Colonic mucosa (tissue), 4 donors: Measurements from ENCODE around the gene GSTM3. TPM values are rescaled to one million over a fixed set of nuclear protein-coding genes. Genes with fewer than 3 reads are reported as not detected.
"Not testable (repeated sequence)": the region's sequence is repeated elsewhere in the genome, so short reads cannot be mapped to it uniquely, and the experiment has no call there.

Experiments used
- DNase-seq: peaks from one replicate; pipeline ENCODE4 v3.0.0-alpha.2; 2020
- H3K27ac ChIP-seq: fragments of 200-600 bp; one replicate; pipeline ENCODE4 v1.8.0; 2021
- H3K27me3 ChIP-seq: fragments of 200-600 bp; one replicate; pipeline ENCODE4 v1.8.0; 2021
- H3K36me3 ChIP-seq: fragments of 200-600 bp; one replicate; pipeline ENCODE4 v1.8.0; 2021
- H3K4me1 ChIP-seq: fragments of 200-600 bp; one replicate; pipeline ENCODE4 v1.8.0; 2021; ENCODE audit warnings: mild to moderate bottlenecking
- H3K4me3 ChIP-seq: fragments of 200-600 bp; one replicate; pipeline ENCODE4 v1.8.0; 2021
- H3K9ac ChIP-seq, 2 donors: one replicate each; pipeline ENCODE4 v1.7.0; 2013; ENCODE audit warnings: control low read depth in 2 of 2, low read depth in 2 of 2, low read length in 2 of 2
- H3K9me3 ChIP-seq: fragments of 200-600 bp; one replicate; pipeline ENCODE4 v1.8.0; 2021
- intact Hi-C: fragments of 100-400 bp; cut with DNase I; formaldehyde crosslinking; loops from one replicate; pipeline ENCODE4 v1.14.1; 2022
- total RNA-seq, 2 donors: library from RNA; stranded (reverse); fragmentation: NEBNext Ultra II Directional in 1 of 2; extraction: Animal tissue kit (Norgen Biotek cat#: 25700) in 1 of 2; gene quantifications; one replicate each; pipeline ENCODE4 v1.2.1, GENCODE V29; 2021
- TF ChIP-seq, protein P1 (sequence below): fragments of 200-600 bp; IDR thresholded peaks from one replicate; pipeline ENCODE4 v1.8.0; 2022; ENCODE audit warnings: antibody characterized with exemption, mild to moderate bottlenecking
- donor health status: healthy.
- donor health status: DM: no; HTN: no; CAD: no.
- donor health status: DM: no; HTN: no; CAD: no.

Gene GSTM3
- total RNA-seq, 2 donors from 2014 or later = 4.9 to 24.6 TPM

DNA sequence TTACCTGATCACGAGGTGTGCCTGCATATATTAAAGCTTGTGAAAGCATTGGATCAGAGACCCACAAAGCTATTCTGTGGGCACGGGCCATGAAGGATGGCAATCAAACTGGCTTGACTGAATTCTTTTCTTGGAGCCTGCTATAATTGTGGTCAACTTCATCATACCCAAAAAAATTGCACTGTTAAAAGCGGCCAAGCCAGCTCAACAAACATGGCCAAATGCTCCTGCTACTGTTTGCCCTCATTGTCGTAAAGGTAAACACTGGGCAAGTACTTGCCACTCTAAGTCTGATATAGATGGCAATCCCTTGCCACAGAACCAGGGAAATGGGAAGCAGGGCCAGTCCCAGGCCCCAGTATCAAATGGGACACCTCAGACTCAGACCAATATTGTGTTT, 35.4 kb downstream of the GSTM3 start:
- Histone ChIP-seq H3K9ac (no peak overlapping the region), H3K27me3 (no peaks in the 10 kb centered on the region), H3K4me3 (no peak overlapping the region), H3K27ac (no peak overlapping the region), H3K9me3 (no peaks in the 10 kb centered on the region), H3K36me3 (no peaks in the 10 kb centered on the region), H3K4me1 (no peaks in the 10 kb centered on the region)
- no peak for DNase-seq
- intact Hi-C loops = no loop called here
- TF ChIP-seq, protein P1, sequence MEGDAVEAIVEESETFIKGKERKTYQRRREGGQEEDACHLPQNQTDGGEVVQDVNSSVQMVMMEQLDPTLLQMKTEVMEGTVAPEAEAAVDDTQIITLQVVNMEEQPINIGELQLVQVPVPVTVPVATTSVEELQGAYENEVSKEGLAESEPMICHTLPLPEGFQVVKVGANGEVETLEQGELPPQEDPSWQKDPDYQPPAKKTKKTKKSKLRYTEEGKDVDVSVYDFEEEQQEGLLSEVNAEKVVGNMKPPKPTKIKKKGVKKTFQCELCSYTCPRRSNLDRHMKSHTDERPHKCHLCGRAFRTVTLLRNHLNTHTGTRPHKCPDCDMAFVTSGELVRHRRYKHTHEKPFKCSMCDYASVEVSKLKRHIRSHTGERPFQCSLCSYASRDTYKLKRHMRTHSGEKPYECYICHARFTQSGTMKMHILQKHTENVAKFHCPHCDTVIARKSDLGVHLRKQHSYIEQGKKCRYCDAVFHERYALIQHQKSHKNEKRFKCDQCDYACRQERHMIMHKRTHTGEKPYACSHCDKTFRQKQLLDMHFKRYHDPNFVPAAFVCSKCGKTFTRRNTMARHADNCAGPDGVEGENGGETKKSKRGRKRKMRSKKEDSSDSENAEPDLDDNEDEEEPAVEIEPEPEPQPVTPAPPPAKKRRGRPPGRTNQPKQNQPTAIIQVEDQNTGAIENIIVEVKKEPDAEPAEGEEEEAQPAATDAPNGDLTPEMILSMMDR = no peak

DNA sequence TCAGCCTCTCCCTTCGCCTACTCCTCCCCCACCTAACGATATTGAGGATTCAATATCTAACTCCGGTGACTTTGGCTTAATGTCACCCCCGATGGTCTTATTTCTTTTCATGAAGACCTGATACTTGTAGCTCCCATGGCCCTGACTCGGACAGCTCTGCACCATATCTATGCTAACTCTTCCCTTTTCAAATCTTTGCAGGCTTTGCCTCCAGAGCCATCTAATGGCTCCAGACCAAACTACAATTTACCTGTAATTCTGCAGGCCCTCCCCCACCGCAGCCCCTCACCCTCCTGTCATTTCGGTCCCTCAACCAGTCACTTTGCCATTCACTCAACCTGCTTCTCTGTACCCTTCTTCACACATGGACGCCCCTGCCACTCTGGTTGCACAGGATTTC, 36.7 kb downstream of the GSTM3 start:
- no peak for DNase-seq
- TF ChIP-seq, protein P1 = no peak
- Histone ChIP-seq H3K36me3 (no peaks in the 10 kb centered on the region), H3K9ac (no peak overlapping the region), H3K4me1 (no peaks in the 10 kb centered on the region), H3K9me3 (no peaks in the 10 kb centered on the region), H3K4me3 (no peak overlapping the region), H3K27ac (no peak overlapping the region), H3K27me3 (no peaks in the 10 kb centered on the region)
- intact Hi-C loops = no loop called here

DNA sequence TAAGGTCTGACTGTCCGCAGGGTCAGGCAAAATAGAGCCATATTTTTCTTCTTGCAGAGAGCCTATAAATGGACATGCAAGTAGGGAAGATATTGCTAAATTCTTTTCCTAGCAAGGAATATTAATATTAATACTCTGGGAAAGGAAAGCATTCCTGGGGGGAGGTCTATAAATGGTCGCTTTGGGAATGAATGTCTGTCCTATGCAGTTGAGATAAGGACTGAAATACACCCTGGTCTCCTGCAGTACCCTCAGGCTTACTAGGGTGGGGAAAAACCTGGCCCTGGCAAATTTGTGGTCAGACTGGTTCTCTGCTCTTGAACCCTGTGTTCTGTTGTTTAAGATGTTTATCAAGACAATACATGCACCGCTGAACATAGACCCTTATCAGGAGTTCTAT, 37.9 kb downstream of the GSTM3 start:
- H3K9me3 ChIP-seq, H3K27ac ChIP-seq, H3K36me3 ChIP-seq, H3K4me1 ChIP-seq, H3K9ac ChIP-seq, DNase-seq, intact Hi-C loops, H3K4me3 ChIP-seq, H3K27me3 ChIP-seq: not testable (repeated sequence)

DNA sequence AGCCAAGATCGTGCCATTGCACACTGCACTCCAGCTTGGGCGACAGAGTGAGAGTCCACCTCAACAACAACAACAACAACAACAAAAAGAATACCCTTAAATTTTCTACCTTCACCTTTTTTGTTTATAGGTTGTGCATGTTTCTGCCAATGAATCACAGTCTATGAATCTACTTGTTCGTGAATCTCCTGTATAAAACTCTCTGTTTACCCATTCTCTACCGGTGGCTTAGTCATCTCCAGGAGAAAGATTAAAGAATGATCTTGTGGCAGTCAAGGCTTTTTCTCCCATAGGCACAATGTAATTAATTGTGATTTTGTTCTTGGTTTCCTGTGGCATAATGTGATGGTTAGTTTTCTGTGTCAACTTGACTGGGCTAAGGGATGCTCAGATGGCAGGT, 43.0 kb downstream of the GSTM3 start:
- H3K9ac ChIP-seq, H3K4me1 ChIP-seq, intact Hi-C loops, H3K4me3 ChIP-seq, H3K36me3 ChIP-seq, H3K9me3 ChIP-seq, DNase-seq, H3K27ac ChIP-seq, H3K27me3 ChIP-seq: not testable (repeated sequence)

DNA sequence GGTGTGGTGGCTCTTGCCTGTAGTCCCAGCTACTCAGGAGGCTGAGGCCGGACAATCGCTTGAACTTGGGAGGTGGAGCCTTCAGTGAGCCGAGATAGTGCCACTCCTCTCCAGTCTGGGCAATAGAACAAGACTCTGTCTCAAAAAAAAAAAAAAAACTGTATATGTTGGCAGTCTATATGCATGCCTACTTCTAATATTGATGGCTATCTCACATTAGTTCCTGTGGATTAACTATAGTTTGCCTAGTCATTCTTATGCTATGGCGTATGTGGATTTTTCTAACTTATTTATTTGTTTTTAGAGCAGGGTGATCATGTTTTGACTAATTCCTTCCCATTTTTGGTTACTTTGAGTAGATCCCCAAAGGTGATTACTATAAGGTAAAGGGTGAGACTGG, 43.8 kb downstream of the GSTM3 start:
- H3K27me3 ChIP-seq = no peaks in the 10 kb centered on the region
- H3K9me3 ChIP-seq = no peaks in the 10 kb centered on the region
- no peaks in the 10 kb centered on the region for H3K36me3 ChIP-seq
- intact Hi-C loops = no loop called here
- TF ChIP-seq, protein P1 = no peak
- DNase-seq = no peak
- no peak overlapping the region for H3K9ac ChIP-seq
- H3K4me1 ChIP-seq = no peaks in the 10 kb centered on the region
- no peak overlapping the region for H3K27ac ChIP-seq
- H3K4me3 ChIP-seq = no peak overlapping the region

DNA sequence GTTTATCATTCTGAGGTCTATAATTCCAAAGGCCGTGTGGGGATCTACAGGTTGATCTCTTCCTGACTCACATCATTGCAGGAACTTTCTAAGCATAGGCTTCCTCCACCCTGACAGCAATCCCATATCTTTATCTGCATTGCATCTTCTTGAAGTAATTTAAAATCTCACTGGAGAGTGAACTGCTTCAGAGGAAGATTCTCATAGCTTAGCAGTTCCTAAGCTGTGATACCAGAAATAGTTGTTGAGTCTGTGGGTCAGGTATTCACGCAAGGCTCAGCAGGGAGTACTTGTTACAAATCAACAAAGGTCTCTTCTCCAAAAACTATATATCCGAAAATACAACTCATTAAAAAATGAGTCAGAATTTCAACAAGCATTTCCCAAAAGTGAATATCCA, 45.7 kb downstream of the GSTM3 start:
- H3K9ac ChIP-seq, intact Hi-C loops, H3K4me3 ChIP-seq, H3K27ac ChIP-seq, H3K27me3 ChIP-seq, DNase-seq, H3K9me3 ChIP-seq, H3K4me1 ChIP-seq, H3K36me3 ChIP-seq: not testable (repeated sequence)

DNA sequence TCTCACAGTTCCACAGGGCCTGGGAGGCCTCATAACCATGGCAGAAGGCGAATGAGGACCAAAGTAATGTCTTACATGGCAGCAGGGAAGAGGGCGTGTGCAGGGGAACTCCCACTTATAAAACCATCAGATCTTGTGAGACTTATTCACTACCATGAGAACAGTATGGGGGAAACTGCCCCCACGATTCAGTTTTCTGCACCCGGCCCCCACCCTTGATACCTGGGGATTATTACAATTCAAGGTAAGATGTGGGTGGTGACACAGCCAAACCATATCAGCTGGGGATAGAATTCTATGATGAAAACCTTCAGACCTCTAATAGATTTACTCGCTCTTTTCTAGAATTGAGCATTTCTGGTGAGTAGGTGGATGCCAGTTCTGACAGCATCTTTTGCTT, 46.4 kb downstream of the GSTM3 start:
- intact Hi-C loops, H3K36me3 ChIP-seq, H3K4me1 ChIP-seq, DNase-seq, H3K27me3 ChIP-seq, H3K4me3 ChIP-seq, H3K9me3 ChIP-seq, H3K9ac ChIP-seq, H3K27ac ChIP-seq: not testable (repeated sequence)

DNA sequence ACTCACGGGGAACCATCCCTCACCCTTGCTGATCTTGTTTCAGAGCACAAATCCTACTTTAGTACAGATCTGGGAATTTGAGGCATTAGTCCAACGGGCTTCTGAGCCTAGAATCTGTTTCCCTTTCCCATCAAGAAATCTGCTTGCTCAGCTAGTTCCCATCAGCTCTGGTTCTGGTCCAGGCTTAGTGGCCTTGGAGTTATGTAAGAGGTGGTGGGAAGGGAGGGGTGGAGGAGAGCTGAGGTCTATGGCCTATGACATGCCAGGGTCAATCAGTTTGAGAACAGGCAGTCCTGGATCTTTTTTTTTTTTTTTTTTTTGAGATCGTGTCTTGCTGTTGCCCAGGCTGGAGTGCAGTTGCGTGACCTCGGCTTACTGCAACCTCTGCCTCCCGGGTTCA, 49.1 kb downstream of the GSTM3 start:
- no peak for DNase-seq
- Histone ChIP-seq H3K4me3 (no peak overlapping the region), H3K9me3 (no peaks in the 10 kb centered on the region), H3K36me3 (no peaks in the 10 kb centered on the region), H3K9ac (no peak overlapping the region), H3K4me1 (no peaks in the 10 kb centered on the region), H3K27me3 (no peaks in the 10 kb centered on the region), H3K27ac (no peak overlapping the region)
- intact Hi-C loops = no loop called here
- TF ChIP-seq, protein P1 = no peak
